ENCODE results near the gene NUP188. TPM values are rescaled to one million over a fixed set of nuclear protein-coding genes. Genes with fewer than 3 reads are reported as not detected.

The NUP188 gene
- total RNA-seq, 1 donor from 2014 or later: 63.6 TPM

DNA sequence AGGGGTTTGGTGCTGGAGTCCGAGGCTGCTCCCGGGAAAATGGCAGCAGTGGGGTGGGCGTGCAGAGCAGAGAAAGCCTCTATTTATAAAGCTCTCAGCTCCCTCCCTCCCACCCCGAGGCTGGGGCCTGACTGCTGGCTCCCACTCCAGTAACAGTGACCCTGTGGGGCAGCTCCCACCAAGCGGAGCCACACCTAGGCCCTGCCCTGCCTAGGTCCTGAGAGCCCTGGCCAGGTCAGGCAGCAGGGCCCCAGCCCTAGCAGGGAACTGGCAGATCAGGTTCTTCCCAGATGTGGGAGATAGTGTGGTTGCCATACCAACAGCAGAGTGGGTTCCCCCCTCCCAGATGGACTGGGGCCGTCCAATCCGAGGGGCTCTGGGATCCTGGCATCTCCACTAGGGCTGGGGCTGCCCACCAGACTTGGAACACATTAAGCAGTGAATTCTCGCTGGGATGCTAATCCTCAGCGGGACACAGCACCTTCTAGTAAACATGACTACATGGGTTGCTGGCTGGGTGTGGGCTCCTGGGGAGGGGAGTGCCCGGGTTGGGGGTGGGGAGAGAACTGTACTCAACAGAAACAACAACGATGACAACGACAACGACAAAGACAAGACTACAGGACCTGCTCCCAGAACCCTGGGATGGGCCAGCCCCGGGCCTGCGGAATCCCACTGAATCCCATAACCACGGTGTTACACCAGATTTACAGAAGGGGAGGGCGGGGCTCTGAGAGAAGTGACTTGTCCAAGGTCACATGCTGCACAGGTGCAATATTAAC, 79.1 kb downstream of the NUP188 start:
- peak; percentile 61 for DNase-seq
- Mint-ChIP-seq H3K27me3 (ENCODE audit: unreplicated experiment) (peaks cover 10% of the 10 kb centered on the region), H3K27ac (ENCODE audit: unreplicated experiment) (peak overlapping the region; percentile 33), H3K4me1 (ENCODE audit: low read depth, unreplicated experiment) (peaks cover 29% of the 10 kb centered on the region), H3K36me3 (ENCODE audit: unreplicated experiment) (no peaks in the 10 kb centered on the region), H3K9me3 (ENCODE audit: unreplicated experiment) (peaks cover 17% of the 10 kb centered on the region), H3K4me3 (ENCODE audit: unreplicated experiment) (peak overlapping the region; percentile 91)
- no peak for TF ChIP-seq CTCF (IDR thresholded peaks at IDR 0.05; ENCODE audit: partially characterized antibody, unreplicated experiment)

GRCh38 chr9:129027224-129027684, 79.8 kb downstream of the NUP188 start:
- no peak for TF ChIP-seq CTCF (IDR thresholded peaks at IDR 0.05; ENCODE audit: partially characterized antibody, unreplicated experiment)
- Mint-ChIP-seq H3K4me3 (ENCODE audit: unreplicated experiment) (peak overlapping the region; percentile 91), H3K27me3 (ENCODE audit: unreplicated experiment) (peaks cover 10% of the 10 kb centered on the region), H3K4me1 (ENCODE audit: low read depth, unreplicated experiment) (peaks cover 24% of the 10 kb centered on the region), H3K36me3 (ENCODE audit: unreplicated experiment) (no peaks in the 10 kb centered on the region), H3K27ac (ENCODE audit: unreplicated experiment) (peak overlapping the region; percentile 79), H3K9me3 (ENCODE audit: unreplicated experiment) (peaks cover 17% of the 10 kb centered on the region)
- no peak for DNase-seq

DNA sequence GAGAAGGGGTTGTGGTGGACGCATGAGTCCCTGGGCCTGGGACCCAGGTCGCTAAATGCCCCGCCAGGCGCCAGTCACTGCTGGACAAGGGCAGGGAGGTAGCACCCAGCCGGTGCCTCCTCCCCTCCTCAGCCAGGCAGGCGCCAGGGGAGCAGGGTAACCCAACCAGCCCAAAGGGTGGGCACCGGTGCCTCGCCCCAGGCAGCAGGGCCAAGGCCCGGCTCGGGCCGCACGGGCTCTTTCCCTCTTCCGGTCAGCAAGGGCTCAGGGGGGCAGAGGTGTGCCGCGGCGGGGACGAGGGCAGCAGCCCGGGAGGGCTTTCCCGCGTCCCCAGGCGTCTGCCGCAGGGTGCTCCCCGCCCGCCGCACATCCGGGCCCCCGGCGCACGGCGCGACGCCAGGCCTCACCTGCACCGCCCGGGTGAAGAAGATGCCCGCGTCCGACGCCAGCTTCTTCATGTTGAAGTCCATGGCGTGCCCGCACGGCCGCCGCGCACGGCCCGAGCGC, 80.2 kb downstream of the NUP188 start:
- peaks cover 7% of the 10 kb centered on the region for H3K27me3 Mint-ChIP-seq (ENCODE audit: unreplicated experiment)
- no peaks in the 10 kb centered on the region for H3K36me3 Mint-ChIP-seq (ENCODE audit: unreplicated experiment)
- no peak for TF ChIP-seq CTCF (IDR thresholded peaks at IDR 0.05; ENCODE audit: partially characterized antibody, unreplicated experiment)
- peak overlapping the region; percentile 79 for H3K27ac Mint-ChIP-seq (ENCODE audit: unreplicated experiment)
- peak; percentile 42 for DNase-seq
- peaks cover 15% of the 10 kb centered on the region for H3K9me3 Mint-ChIP-seq (ENCODE audit: unreplicated experiment)
- H3K4me1 Mint-ChIP-seq (ENCODE audit: low read depth, unreplicated experiment): peaks cover 20% of the 10 kb centered on the region
- peak overlapping the region; percentile 91 for H3K4me3 Mint-ChIP-seq (ENCODE audit: unreplicated experiment)

- peaks cover 4% of the 10 kb centered on the region for H3K27me3 Mint-ChIP-seq (ENCODE audit: unreplicated experiment)
- H3K36me3 Mint-ChIP-seq (ENCODE audit: unreplicated experiment): no peaks in the 10 kb centered on the region
- peak; percentile 73 for TF ChIP-seq CTCF (IDR thresholded peaks at IDR 0.05; ENCODE audit: partially characterized antibody, unreplicated experiment)
- H3K4me1 Mint-ChIP-seq (ENCODE audit: low read depth, unreplicated experiment): peaks cover 17% of the 10 kb centered on the region
- H3K27ac Mint-ChIP-seq (ENCODE audit: unreplicated experiment): peak within 1 kb of the TSS; percentile 79
- peaks cover 10% of the 10 kb centered on the region for H3K9me3 Mint-ChIP-seq (ENCODE audit: unreplicated experiment)
- H3K4me3 Mint-ChIP-seq (ENCODE audit: unreplicated experiment): peak within 1 kb of the TSS; percentile 91
- DNase-seq: peak; percentile 99
Observed at GRCh38 chr9:129028192-129028966, 80.9 kb downstream of the NUP188 start, which contains the start of gene SH3GLB2. TSS of gene SH3GLB2 (minus strand) at chr9:129028331. CDS start at chr9:129028154, 177 bp downstream.

All from glutamatergic neuron (in vitro differentiated cells).